ENCODE measurements around the gene MMP27.
"Not testable (repeated sequence)": the region's sequence is repeated elsewhere in the genome, so short reads cannot be mapped to it uniquely, and the experiment has no call there.

The MMP27 gene, protein sequence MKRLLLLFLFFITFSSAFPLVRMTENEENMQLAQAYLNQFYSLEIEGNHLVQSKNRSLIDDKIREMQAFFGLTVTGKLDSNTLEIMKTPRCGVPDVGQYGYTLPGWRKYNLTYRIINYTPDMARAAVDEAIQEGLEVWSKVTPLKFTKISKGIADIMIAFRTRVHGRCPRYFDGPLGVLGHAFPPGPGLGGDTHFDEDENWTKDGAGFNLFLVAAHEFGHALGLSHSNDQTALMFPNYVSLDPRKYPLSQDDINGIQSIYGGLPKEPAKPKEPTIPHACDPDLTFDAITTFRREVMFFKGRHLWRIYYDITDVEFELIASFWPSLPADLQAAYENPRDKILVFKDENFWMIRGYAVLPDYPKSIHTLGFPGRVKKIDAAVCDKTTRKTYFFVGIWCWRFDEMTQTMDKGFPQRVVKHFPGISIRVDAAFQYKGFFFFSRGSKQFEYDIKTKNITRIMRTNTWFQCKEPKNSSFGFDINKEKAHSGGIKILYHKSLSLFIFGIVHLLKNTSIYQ

DNA sequence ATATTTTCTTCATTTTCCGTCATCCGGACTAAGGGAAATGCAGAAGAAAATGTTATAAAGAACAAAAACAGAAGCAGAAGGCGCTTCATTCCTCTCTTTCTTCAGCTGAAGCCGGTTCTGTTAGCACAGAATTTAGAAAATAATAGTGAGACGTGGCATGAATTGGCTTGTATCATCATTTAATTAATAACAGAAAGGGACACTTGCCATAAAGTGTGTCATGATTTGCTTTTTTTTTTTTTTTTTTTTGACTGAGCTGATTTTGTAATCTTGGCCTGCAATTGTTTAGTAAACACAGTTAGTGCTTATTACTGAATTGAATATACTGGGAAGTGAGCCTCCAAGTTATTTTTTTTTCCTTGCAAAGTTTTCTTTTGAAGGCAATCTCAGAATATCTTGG, at the start of gene MMP27:
TSS of gene MMP27 (minus strand) at position 144 of the 400 bp plus-strand sequence. CDS start at position 89, 55 bp downstream.
- no peak for DNase-seq (ENCODE audit: low read depth in 2 of 2)

DNA sequence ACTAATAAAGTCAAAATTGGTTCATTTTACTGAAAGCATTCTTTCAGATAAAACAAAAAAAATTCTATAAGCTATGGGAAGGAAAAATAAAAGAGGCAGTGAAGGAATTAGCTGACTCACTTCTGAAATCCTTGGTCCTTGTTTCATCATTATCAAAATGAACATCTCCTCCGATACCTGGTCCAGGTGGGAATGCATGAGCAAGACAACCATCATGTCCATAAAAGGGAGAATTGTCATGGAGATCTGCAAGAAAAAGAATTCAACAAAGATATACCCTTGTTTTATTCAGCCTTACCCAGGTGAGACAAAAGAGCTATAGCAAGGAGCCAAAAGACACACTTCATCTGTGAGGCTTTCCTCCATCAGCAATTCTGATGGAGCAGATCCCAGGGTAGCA, 47.7 kb upstream of the MMP27 start:
- DNase-seq (ENCODE audit: low read depth in 2 of 2) = no peak

DNA sequence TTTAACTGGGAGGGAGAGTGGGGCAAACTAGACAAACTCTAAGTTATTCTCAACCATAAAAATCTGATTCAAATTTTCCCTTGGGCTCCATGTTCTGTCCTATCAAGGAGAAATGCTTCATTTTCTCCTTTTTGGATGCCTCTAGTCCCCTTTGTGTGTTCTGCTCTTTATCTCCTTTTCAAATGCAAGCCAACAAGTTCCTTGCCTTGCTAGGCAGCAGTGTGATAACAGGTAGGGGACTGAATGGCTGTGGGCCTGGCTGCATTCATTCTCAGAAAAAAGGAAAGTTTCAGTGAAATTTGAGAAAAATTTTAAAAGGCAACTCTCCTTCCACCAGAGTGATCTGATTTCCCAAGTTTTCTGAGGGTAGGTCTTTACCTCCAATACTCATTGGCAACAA, 46.1 kb upstream of the MMP27 start:
- DNase-seq (ENCODE audit: low read depth in 2 of 2) = no peak

DNA sequence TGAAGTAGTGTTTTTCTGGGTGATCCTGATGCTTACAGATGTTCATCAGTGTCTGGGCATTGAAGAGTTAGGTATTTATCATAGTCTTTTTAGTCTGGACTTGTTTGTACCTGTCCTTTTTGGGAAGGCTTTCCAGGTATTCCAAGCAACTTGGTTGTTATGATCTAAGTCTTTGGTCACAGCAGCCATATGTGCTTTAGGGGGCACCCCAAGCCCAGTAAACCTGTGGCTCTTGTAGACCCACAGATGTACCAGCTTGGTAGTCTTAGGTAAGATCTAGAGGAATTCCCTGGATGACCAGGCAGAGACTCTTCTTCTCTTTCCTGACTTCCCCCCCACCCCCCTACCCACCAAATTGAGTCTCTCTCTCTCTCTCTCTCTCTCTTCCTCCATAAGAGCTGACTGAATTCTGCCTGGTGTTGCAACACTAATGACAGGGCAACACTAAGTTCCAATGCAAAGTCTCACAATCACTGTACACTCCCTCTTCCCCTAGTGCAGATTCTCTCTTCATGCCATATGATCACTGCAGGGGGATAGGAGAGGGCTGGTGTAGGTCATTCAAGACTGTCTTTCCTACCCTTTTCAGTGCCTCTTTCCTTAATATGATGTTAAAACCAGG, 43.6 kb upstream of the MMP27 start:
- DNase-seq (ENCODE audit: low read depth in 2 of 2) = no peak

DNA sequence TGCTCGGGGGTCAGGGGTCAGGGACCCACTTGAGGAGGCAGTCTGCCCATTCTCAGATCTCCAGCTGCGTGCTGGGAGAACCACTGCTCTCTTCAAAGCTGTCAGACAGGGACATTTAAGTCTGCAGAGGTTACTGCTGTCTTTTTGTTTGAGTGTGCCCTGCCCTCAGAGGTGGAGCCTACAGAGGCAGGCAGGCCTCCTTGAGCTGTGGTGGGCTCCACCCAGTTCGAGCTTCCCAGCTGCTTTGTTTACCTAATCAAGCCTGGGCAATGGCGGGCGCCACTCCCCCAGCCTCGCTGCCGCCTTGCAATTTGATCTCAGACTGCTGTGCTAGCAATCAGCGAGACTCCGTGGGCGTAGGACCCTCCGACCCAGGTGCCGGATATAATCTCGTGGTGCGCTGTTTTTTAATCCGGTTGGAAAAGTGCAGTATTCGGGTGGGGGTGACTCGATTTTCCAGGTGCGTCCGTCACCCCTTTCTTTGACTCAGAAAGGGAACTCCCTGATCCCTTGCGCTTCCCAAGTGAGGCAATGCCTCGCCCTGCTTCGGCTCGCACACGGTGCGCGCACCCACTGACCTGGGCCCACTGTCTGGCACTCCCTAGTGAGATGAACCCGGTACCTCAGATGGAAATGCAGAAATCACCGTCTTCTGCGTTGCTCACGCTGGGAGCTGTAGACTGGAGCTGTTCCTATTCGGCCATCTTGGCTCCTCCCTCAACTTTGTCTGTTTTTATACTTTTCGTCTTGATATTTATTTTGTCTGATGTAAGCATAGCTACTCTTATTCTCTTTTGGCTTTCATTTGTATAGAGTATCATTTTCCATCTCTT, 41.4 kb upstream of the MMP27 start:
- not testable (repeated sequence) for DNase-seq (ENCODE audit: low read depth in 2 of 2)

DNA sequence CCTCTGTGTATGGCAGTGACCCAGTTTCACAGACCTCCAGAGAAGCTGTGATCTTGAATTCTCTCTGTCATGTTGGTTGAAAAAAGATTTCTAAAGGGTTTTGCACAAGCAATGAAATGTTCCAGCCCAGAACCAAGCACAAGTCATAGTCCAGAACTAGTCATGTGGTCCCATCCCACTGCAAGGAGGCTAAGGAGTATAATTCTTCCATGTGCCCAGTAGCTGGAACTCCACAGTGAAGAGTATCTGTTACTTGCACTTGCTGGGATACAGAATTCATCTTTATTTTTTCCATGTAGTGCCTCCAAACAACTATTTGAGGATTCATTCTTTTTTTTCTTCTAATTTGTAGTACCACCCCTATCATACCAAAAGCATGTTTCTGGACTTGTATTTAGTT, 29.1 kb upstream of the MMP27 start:
- DNase-seq (ENCODE audit: low read depth in 2 of 2) = no peak

DNA sequence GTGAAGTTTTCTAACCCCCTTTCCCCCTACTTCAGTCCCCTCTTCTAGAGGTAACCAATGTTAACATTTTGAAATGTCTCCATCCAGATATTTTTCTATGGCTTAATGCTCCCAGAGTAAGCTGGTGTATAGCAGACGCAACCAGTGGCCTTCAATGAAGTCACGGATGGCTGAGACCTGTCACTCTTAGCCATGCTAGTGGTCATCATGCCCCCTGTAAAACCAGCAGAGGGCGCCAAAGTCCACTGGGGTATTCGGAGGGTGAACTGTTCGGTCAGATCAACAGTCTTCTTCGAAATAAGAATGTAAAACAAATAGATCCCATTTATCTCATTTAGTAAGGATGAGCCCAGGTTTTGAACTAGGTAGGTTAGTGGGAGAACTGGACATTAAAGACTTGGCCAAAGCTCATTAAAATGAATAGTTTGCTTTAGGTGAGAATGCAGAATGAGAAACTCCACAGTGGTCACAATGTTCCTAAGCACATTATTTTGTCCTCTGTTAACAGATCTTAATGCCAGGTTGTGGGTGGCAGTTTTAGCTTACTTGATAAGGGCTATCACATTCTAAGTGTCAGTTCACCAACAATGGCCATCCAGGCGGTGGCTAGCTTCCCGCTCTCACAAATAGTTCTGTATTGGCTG, 27.8 kb upstream of the MMP27 start:
- peak in 1 of 2 donors; percentile 40 for DNase-seq (ENCODE audit: low read depth in 2 of 2)

DNA sequence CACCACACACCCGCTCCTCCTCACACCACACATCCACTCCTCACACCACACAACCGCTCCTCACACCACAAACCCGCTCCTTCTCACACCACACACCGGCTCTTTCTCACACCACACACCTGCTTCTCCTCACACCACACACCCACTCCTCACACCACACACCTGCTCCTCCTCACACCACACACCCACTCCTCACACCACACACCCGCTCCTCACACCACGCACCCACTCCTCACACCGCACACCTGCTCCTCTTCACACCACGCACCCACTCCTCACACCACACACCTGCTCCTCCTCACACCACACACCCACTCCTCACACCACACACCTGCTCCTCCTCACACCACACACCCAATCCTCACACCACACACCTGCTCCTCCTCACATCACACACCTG, 25.4 kb upstream of the MMP27 start:
- DNase-seq (ENCODE audit: low read depth in 2 of 2) = not testable (repeated sequence)

DNA sequence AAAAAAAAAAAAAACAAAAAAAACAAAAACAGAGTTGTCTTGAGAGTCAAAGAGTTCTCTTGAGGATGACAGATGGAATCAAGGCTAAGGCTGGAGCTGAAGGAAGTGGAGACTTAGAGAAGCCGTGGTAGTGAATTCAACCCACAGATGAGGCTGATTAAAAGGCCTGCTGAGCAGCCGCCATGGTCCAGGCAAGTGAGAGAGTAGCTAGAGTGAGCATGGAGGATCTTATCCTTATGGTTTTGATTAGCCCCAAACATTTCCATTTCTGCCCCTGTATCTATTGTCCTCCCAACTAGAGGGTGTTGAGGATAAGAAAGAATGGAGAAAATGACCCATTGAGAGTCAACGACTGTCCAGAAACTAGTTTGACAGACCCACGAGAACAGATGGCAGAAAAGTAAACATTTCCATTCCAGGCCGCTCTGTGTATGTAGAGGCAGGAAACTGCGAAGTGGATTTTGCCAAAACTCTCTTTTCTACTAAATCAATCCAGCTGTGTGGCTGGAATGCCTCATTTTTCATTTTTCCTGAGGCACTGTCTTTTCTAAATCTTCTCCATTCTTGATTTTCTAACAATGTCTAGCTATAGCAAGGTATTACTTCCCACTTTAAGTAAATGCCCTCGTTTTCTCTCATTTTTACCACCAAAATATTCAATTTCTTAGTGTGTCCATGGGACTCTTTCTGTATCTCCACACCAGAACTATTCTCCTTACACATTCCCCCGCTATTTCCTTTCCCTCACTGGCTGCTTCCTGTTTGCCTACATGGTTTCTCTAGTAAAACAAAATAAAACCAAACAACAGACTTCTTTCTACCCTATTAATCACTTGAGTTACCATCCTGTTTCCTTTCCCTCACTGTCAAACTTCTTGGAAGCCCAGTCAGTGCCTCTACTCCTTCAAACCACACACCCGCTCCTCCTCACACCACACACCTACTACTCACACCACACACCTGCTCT, 24.6 kb upstream of the MMP27 start:
- DNase-seq (ENCODE audit: low read depth in 2 of 2) = no peak

DNA sequence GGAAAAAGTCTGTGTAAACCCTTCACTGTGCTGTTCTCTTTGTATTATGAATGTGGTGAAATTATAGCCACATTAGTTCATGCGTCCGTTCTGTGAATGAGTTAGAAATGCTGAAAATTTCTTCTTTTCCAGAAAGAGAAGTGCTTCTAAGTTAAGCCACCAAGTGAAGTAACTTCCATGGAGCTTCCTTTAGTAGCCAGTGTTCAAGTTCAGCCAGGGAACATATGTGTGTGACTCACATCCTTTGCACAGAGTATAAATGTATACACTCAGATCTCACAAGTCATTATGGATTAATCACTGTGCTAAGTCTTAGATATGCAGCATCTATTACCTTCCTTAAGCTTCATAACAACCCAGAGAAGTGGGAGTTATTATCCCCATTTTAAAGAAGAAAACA, 22.3 kb upstream of the MMP27 start:
- no peak for DNase-seq (ENCODE audit: low read depth in 2 of 2)

DNA sequence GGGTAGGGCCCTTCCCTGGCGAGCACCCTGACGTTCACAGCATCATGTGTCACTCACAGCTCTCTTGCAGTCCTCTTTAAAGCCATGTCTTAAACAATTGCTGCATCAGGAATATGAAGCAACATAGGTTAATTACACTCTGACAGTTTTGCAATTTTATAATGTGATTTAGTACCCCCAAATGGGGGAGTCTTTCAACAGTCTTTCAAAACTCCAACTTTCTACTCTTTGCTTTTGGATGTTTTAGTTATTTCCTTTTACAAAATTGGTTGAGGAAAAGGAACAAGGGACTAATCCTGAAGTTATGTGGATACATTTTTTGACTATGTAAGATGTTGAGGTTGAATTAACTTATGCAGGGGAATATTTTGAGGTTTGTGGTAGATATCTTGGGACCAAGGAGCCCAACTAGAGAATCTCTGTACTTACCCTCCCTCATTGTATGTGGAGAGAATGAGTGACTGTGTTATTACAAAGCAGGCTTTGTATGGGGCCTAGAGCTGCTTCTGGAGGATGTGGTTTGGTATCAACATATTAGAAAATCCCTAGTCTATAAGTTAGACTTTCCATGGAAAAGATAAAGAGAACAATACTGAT, 19.4 kb upstream of the MMP27 start, which contains the start of gene MMP8:
TSS of gene MMP8 (minus strand) at position 51 of the 597 bp plus-strand sequence. CDS start 99 bp downstream, outside the sequence.
- DNase-seq (ENCODE audit: low read depth in 2 of 2) = no peak

DNA sequence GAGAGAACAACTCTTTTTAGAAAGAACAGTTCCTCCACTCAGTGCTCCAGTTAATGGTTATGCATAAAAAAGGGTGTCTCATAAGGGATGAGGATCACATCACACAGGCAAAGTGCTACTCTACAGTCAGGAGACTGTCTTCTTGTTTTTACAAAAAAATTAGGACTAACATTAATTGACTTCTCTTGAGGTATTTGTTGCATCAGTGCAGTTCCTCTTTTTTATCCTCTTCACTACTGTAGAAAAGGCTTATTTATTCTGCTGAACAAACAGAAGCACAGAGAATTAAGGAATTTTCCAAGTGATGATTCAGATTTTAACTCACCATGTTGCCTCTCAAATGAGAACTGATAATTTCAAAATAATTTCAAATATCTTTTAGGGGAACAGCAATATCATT, 17.3 kb upstream of the MMP27 start:
- no peak for DNase-seq (ENCODE audit: low read depth in 2 of 2)

DNA sequence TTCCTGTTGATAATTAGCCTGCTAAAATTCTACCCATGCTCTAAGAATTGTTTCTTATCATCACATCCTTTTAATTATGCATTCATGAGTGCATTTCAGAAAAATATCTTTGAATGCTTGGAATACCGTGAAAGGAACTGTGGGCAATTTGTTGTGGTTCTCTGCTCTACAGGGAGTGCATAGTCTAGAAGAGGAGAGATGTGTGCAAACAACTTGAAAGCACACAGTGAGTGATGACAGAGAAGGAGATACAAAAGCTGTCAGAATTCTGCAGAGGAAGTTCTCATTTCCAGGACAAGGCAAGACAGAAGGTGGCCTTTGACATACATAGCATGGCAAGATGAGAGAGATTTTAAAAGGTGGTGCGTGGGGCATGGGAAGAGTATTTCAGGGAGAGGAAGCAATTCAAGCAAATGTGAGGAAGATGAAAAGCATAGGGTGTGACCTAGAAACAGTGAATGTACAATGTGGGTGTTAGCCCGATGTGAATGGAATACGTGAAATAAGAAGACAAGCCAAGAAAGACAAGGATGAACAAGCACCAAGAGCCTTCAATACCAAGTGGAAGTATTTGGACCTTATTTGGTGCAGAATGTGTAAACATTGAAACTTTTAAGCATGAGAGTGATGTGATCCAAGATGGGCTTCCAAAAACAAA, 14.2 kb upstream of the MMP27 start:
- no peak for DNase-seq (ENCODE audit: low read depth in 2 of 2)

DNA sequence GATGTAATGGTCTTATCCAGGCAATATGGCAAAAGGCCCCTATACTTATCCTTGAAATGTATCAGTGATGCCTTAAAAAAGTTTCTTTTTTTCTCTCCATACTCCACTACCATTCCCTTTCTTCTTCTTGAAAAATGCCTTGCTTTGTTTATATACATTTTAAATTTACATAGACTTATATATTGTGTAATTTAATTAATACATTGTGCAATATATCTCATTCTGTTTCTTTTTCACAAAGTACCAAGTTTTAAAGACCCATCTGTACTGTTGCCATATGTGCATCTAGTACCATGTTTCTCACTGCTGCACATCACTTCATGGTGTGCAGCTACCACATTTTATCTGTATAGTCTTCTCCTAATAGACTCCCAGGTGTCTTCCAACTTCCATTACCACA, 11.7 kb upstream of the MMP27 start:
- DNase-seq (ENCODE audit: low read depth in 2 of 2) = no peak

DNA sequence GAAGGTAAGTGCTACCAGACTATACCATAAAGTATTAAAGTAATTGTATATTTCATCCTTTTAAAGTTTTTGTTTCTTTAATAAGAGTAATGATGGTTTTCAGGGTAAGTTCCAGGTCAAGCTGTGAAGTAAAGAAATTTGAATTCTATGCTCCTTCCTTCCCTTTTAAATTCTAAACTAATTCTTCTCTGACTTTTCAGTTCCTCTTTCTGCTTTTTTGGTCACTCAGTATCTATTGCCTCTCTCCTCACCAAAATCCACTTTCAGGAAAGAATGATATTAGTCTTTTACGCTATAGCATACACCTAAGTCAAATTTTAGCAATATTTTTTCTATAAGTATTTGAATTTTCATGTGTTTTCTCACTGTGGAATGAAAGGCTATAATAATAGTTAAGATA, 11.0 kb upstream of the MMP27 start:
- DNase-seq (ENCODE audit: low read depth in 2 of 2) = no peak

DNA sequence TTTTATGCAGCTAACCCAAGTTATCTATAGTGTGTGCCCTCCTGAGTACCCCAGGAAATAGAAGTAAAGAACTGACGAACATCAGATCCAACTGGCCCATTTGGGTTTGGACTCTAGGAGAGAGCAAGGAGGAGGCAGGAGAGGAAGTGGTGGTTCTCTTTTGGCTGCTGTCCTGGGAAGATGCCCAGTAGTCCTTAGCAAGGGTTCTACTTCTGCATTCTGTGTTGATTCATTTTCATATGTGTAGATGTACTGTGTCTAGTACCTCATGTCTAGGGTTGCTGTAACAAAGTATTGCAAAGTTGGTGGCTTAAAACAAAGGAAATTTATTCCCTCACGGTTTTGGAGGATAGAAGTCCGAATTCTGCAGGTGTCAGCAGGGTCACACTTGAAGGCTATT, 6.6 kb upstream of the MMP27 start:
- DNase-seq (ENCODE audit: low read depth in 2 of 2) = no peak

DNA sequence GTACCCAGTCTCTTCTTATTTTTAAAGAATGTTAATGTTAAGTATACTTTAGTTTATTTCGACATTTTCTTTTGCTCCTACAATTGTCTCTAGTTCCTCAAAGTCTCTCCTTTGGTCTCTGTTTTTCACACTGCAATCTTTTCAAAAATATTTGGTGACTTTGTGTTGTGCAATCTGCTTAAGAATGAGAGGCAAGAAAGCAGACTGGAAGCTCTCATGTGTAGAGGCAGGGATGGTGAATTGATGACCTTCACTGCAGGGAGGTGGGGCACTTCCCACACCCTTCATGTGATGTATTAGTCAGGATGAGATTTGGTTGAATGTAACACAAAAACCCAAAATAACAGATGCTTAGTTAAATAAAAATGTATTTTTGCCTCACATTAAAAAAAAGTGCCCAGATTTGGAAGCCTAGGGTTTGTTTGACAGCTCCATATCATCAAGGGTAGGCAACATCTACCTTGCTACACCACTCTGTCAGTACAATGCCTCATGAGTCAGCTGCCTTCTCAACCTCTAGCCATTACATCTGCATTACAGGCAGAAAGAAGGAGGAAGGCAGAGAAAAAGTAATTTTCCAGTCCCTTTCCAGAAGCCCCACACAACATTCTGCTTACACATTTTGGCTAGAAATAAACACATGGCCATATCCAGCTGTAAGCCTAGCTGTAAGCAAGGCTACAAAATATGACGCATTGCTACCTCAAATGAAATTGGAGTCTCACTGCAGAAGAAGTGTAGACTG, 3.8 kb upstream of the MMP27 start:
- DNase-seq (ENCODE audit: low read depth in 2 of 2) = no peak

DNA sequence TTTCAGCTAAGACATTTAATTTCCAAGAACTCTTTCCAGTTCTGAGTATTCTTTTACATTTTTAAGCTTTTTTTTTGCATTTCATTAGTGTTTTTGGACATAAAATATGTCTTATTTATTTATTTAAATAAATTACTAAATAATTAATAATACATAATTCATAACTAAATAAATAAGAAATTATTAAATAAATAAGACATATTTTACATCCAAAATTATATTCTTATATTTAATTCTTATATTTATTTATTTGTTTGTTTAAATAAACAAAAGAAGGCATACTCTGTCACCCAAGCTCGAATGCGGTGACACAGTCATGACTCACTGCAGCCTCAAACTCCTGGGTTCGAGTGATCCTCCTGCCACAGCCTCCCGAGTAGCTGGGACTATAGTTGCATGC, 3.1 kb upstream of the MMP27 start:
- no peak for DNase-seq (ENCODE audit: low read depth in 2 of 2)

DNA sequence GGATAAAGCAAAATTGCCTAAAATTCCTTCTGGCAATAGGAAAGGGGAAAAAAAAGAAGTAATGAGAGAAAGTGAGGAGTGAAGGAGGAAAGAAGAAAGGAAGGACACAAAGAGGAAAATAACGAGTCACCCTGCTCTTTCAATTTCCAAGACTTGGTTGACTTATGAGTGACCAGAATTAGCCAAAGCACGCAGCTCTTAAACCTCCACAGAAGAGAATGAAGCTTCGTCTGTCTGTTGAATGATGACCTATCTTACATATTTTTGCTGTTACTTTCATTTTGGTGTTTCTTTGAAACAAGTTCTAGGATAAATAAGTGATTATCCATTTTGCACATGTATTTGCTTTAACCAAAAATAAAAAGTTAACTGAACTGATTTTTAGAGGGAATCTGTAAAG, 728 bp downstream of the MMP27 start:
- DNase-seq (ENCODE audit: low read depth in 2 of 2) = no peak
